ENCODE measurements around the gene UTS2R.

Gene UTS2R

GRCh38 chr17:82371333-82372248 is at the start of gene UTS2R:
Gene UTS2R, plus strand, starts transcription at chr17:82371765. Its CDS starts 2,560 bp downstream, at chr17:82374325.
- H3K4me3 Mint-ChIP-seq: peak within 1 kb of the TSS; percentile 80
- DNase-seq (ENCODE audit: low spot score in 2 of 2): no peak
- peaks cover 13% of the 10 kb centered on the region for H3K4me1 Mint-ChIP-seq
- H3K36me3 Mint-ChIP-seq: no peaks in the 10 kb centered on the region
- H3K9me3 Mint-ChIP-seq: no peaks in the 10 kb centered on the region
- H3K27ac Mint-ChIP-seq: no peak within 1 kb of the TSS
- no peak for ATAC-seq (ENCODE audit: low read depth)
- peaks cover 16% of the 10 kb centered on the region for H3K27me3 Mint-ChIP-seq

- H3K4me3 Mint-ChIP-seq: peak overlapping the region; percentile 8
- H3K36me3 Mint-ChIP-seq: no peaks in the 10 kb centered on the region
- H3K27me3 Mint-ChIP-seq: peaks cover 15% of the 10 kb centered on the region
- H3K9me3 Mint-ChIP-seq: no peaks in the 10 kb centered on the region
- no peak for ATAC-seq (ENCODE audit: low read depth)
- DNase-seq (ENCODE audit: low spot score in 2 of 2): no peak
- no peak overlapping the region for H3K27ac Mint-ChIP-seq
- H3K4me1 Mint-ChIP-seq: peaks cover 7% of the 10 kb centered on the region
Observed at GRCh38 chr17:82321947-82322466, 49.6 kb upstream of the UTS2R start.

- Mint-ChIP-seq H3K4me1 (peaks cover 7% of the 10 kb centered on the region), H3K4me3 (no peak overlapping the region), H3K27ac (no peak overlapping the region), H3K27me3 (peaks cover 20% of the 10 kb centered on the region), H3K36me3 (no peaks in the 10 kb centered on the region), H3K9me3 (no peaks in the 10 kb centered on the region)
- DNase-seq (ENCODE audit: low spot score in 2 of 2) (no peak), ATAC-seq (ENCODE audit: low read depth) (no peak)
Observed at GRCh38 chr17:82322526-82323453, 48.8 kb upstream of the UTS2R start.

GRCh38 chr17:82323514-82324234 is 47.9 kb upstream of the UTS2R start:
- H3K27ac Mint-ChIP-seq: no peak overlapping the region
- DNase-seq (ENCODE audit: low spot score in 2 of 2) (no peak), ATAC-seq (ENCODE audit: low read depth) (no peak)

GRCh38 chr17:82324566-82325285 is 46.8 kb upstream of the UTS2R start:
- no peak overlapping the region for H3K27ac Mint-ChIP-seq
- peaks cover 25% of the 10 kb centered on the region for H3K27me3 Mint-ChIP-seq
- no peak for DNase-seq (ENCODE audit: low spot score in 2 of 2)
- H3K9me3 Mint-ChIP-seq: no peaks in the 10 kb centered on the region
- no peaks in the 10 kb centered on the region for H3K36me3 Mint-ChIP-seq
- ATAC-seq (ENCODE audit: low read depth): no peak
- no peak overlapping the region for H3K4me3 Mint-ChIP-seq
- H3K4me1 Mint-ChIP-seq: peaks cover 7% of the 10 kb centered on the region

More at GRCh38 chr17:82323514-82324234, 47.9 kb upstream of the UTS2R start:
- Mint-ChIP-seq H3K9me3 (no peaks in the 10 kb centered on the region), H3K4me1 (peaks cover 7% of the 10 kb centered on the region), H3K36me3 (no peaks in the 10 kb centered on the region), H3K27me3 (peaks cover 22% of the 10 kb centered on the region), H3K4me3 (no peak overlapping the region)

GRCh38 chr17:82325286-82326180 is 46.0 kb upstream of the UTS2R start:
- DNase-seq (ENCODE audit: low spot score in 2 of 2): no peak
- no peaks in the 10 kb centered on the region for H3K9me3 Mint-ChIP-seq
- no peaks in the 10 kb centered on the region for H3K36me3 Mint-ChIP-seq
- no peak overlapping the region for H3K4me3 Mint-ChIP-seq
- H3K27me3 Mint-ChIP-seq: peaks cover 26% of the 10 kb centered on the region
- no peak for ATAC-seq (ENCODE audit: low read depth)
- no peak overlapping the region for H3K27ac Mint-ChIP-seq
- peaks cover 7% of the 10 kb centered on the region for H3K4me1 Mint-ChIP-seq

- peaks cover 32% of the 10 kb centered on the region for H3K27me3 Mint-ChIP-seq
- no peaks in the 10 kb centered on the region for H3K36me3 Mint-ChIP-seq
- DNase-seq (ENCODE audit: low spot score in 2 of 2) (no peak), ATAC-seq (ENCODE audit: low read depth) (no peak)
- H3K4me3 Mint-ChIP-seq: no peak overlapping the region
- H3K9me3 Mint-ChIP-seq: no peaks in the 10 kb centered on the region
- peaks cover 4% of the 10 kb centered on the region for H3K4me1 Mint-ChIP-seq
- H3K27ac Mint-ChIP-seq: no peak overlapping the region
Observed at GRCh38 chr17:82327289-82327688, 44.3 kb upstream of the UTS2R start.

GRCh38 chr17:82327757-82328140 is 43.8 kb upstream of the UTS2R start:
- no peaks in the 10 kb centered on the region for H3K36me3 Mint-ChIP-seq
- H3K4me1 Mint-ChIP-seq: peaks cover 7% of the 10 kb centered on the region
- no peak overlapping the region for H3K4me3 Mint-ChIP-seq
- H3K27ac Mint-ChIP-seq: no peak overlapping the region
- H3K9me3 Mint-ChIP-seq: no peaks in the 10 kb centered on the region
- peaks cover 34% of the 10 kb centered on the region for H3K27me3 Mint-ChIP-seq
- DNase-seq (ENCODE audit: low spot score in 2 of 2): no peak
- ATAC-seq (ENCODE audit: low read depth): no peak

- no peak overlapping the region for H3K27ac Mint-ChIP-seq
- no peaks in the 10 kb centered on the region for H3K36me3 Mint-ChIP-seq
- H3K9me3 Mint-ChIP-seq: no peaks in the 10 kb centered on the region
- DNase-seq (ENCODE audit: low spot score in 2 of 2) (no peak), ATAC-seq (ENCODE audit: low read depth) (no peak)
- peaks cover 10% of the 10 kb centered on the region for H3K4me1 Mint-ChIP-seq
- no peak overlapping the region for H3K4me3 Mint-ChIP-seq
- H3K27me3 Mint-ChIP-seq: peaks cover 32% of the 10 kb centered on the region
Observed at GRCh38 chr17:82328141-82328993, 43.2 kb upstream of the UTS2R start.

- Mint-ChIP-seq H3K9me3 (no peaks in the 10 kb centered on the region), H3K27me3 (peaks cover 29% of the 10 kb centered on the region), H3K4me3 (no peak overlapping the region), H3K27ac (no peak overlapping the region), H3K4me1 (peaks cover 10% of the 10 kb centered on the region), H3K36me3 (no peaks in the 10 kb centered on the region)
- ATAC-seq (ENCODE audit: low read depth): no peak
- DNase-seq (ENCODE audit: low spot score in 2 of 2): no peak
Observed at GRCh38 chr17:82328994-82329507, 42.5 kb upstream of the UTS2R start.

- no peak for ATAC-seq (ENCODE audit: low read depth)
- Mint-ChIP-seq H3K4me3 (no peak overlapping the region), H3K4me1 (peaks cover 7% of the 10 kb centered on the region), H3K27ac (no peak overlapping the region), H3K9me3 (no peaks in the 10 kb centered on the region), H3K27me3 (peaks cover 27% of the 10 kb centered on the region), H3K36me3 (no peaks in the 10 kb centered on the region)
- DNase-seq (ENCODE audit: low spot score in 2 of 2): no peak
Observed at GRCh38 chr17:82329683-82330321, 41.8 kb upstream of the UTS2R start.

Measured in memory B cell (primary cell).